Esophagus muscularis mucosa (tissue), 4 donors: ENCODE data around the gene MIEF2. TPM values are rescaled to one million over a fixed set of nuclear protein-coding genes. Genes with fewer than 3 reads are reported as not detected.
"Not testable (repeated sequence)": the region's sequence is repeated elsewhere in the genome, so short reads cannot be mapped to it uniquely, and the experiment has no call there.

Experiments used
- DNase-seq: peaks from one replicate; pipeline ENCODE4 v3.0.0-alpha.2; 2017; ENCODE audit errors: extremely low spot score
- H3K27ac ChIP-seq, 4 donors: fragments of 200-600 bp; sonication (generic); replicated peaks in 1 of 4; 1 replicate in 3 of 4; 2 replicates in 1 of 4; pipeline ENCODE4 v1.5.1; 2016 to 2019; ENCODE audit warnings: mild to moderate bottlenecking in 1 of 4
- H3K27me3 ChIP-seq, 4 donors: fragments of 200-600 bp; sonication (generic); one replicate each; pipeline versions ENCODE4 v1.5.1 to v1.6.0; 2016 to 2019
- H3K36me3 ChIP-seq, 4 donors: fragments of 200-600 bp; sonication (generic); one replicate each; pipeline ENCODE4 v1.5.1; 2016 to 2019
- H3K4me1 ChIP-seq, 4 donors: fragments of 200-600 bp; sonication (generic); one replicate each; pipeline ENCODE4 v1.5.1; 2016 to 2019
- H3K4me3 ChIP-seq, 4 donors: fragments of 200-600 bp; sonication (generic); 1 replicate in 2 of 4; 2 replicates in 2 of 4; pipeline ENCODE4 v1.5.1; 2016 to 2019; ENCODE audit warnings: mild to moderate bottlenecking in 4 of 4, moderate library complexity in 1 of 4
- H3K9me3 ChIP-seq, 4 donors: fragments of 200-600 bp; sonication (generic); 1 replicate in 3 of 4; 2 replicates in 1 of 4; pipeline ENCODE4 v1.5.1; 2016 to 2019
- CTCF ChIP-seq, 3 experiments: fragments of 200-600 bp in 2 of 3; fragments of 450-650 bp in 1 of 3; sonication (generic) in 2 of 3; IDR thresholded peaks; one replicate each; pipeline ENCODE4 v1.5.1; 2017 to 2019; ENCODE audit warnings: antibody characterized with exemption in 3 of 3, mild to moderate bottlenecking in 2 of 3, moderate library complexity in 1 of 3
- EP300 ChIP-seq: sonication (generic); formaldehyde crosslinking; IDR thresholded peaks from one replicate; pipeline ENCODE4 v1.6.1; 2017; ENCODE audit warnings: antibody characterized with exemption
- POLR2A ChIP-seq: fragments of 450-650 bp; IDR thresholded peaks from one replicate; pipeline ENCODE4 v1.6.1; 2017; ENCODE audit warnings: antibody characterized with exemption, moderate library complexity, mild to moderate bottlenecking, low read depth
- POLR2AphosphoS5 ChIP-seq, 2 donors: sonication (generic); formaldehyde crosslinking; IDR thresholded peaks; one replicate each; pipeline ENCODE4 v1.6.1; 2017; ENCODE audit warnings: antibody characterized with exemption in 2 of 2
- WGBS: methylation state at CpG from one replicate; pipeline ENCODE4 v1.1.5; 2018; 5-methylcytosine and 5-hydroxymethylcytosine counted together
- intact Hi-C: fragments of 100-400 bp; cut with DNase I; formaldehyde crosslinking; loops from one replicate; pipeline ENCODE4 v1.15.1; 2023
- total RNA-seq, 4 donors: library from RNA; depleted of rRNA; stranded (reverse); fragments of >200 nt; gene quantifications; one replicate each; pipeline versions ENCODE4 v1.1.0 to v1.2.1, GENCODE V29; 2016

The MIEF2 gene
- 10 to 100 TPM; 10.8 to 27.2 (median 17.9) TPM for total RNA-seq

- peak; percentile 98 for DNase-seq
- Histone ChIP-seq H3K9me3 (no peaks in the 10 kb centered on the region), H3K4me1 (peaks cover 51 to 63% (median 56%) of the 10 kb centered on the region in 4 donors), H3K27ac (peak within 1 kb of the TSS; percentile 97 to 99 (median 98)), H3K36me3 (peaks cover 30 to 43% (median 42%) of the 10 kb centered on the region in 4 donors), H3K4me3 (peak within 1 kb of the TSS; percentile 77 to 98 (median 94)), H3K27me3 (no peaks in the 10 kb centered on the region)
- under 1% methylated on average over 40 of the region's 72 CpGs for WGBS
- TF ChIP-seq POLR2AphosphoS5 (IDR thresholded peaks at IDR 0.05) (peak; percentile 82 to 86), POLR2A (peak; percentile 32), CTCF (IDR thresholded peaks at IDR 0.05) (no peak)
- intact Hi-C loops = no loop called here
These were observed at the start of gene MIEF2 for GRCh38 chr17:18260332-18261145. TSS of gene MIEF2 (plus strand) at chr17:18260662. CDS start at chr17:18262721, 2,059 bp downstream.

GRCh38 chr17:18213666-18214270 is 46.7 kb upstream of the MIEF2 start:
- Histone ChIP-seq H3K27ac (no peak overlapping the region), H3K36me3 (peaks cover 21 to 35% (median 24%) of the 10 kb centered on the region in 4 donors), H3K4me1 (peaks cover 0 to 12% (median under 1%) of the 10 kb centered on the region in 4 donors), H3K4me3 (no peak overlapping the region), H3K9me3 (no peaks in the 10 kb centered on the region), H3K27me3 (no peaks in the 10 kb centered on the region)
- WGBS = 70% methylated on average over 7 of the region's 7 CpGs
- TF ChIP-seq EP300 (no peak), CTCF (IDR thresholded peaks at IDR 0.05) (no peak), POLR2A (no peak), POLR2AphosphoS5 (IDR thresholded peaks at IDR 0.05) (no peak)
- no peak for DNase-seq
- intact Hi-C loops = no loop called here

GRCh38 chr17:18216906-18217305 is 43.6 kb upstream of the MIEF2 start:
- H3K4me1 ChIP-seq = peaks cover 0 to 19% (median 6%) of the 10 kb centered on the region in 4 donors
- intact Hi-C loops, H3K4me3 ChIP-seq, DNase-seq, H3K9me3 ChIP-seq, H3K36me3 ChIP-seq, H3K27me3 ChIP-seq, H3K27ac ChIP-seq: not testable (repeated sequence)
- WGBS = 80% methylated on average over 11 of the region's 11 CpGs

GRCh38 chr17:18217412-18218015 is 42.9 kb upstream of the MIEF2 start:
- WGBS = 14% methylated on average over 6 of the region's 6 CpGs
- Histone ChIP-seq H3K27me3 (no peaks in the 10 kb centered on the region), H3K4me3 (no peak overlapping the region), H3K9me3 (no peaks in the 10 kb centered on the region), H3K27ac (no peak overlapping the region), H3K36me3 (no peaks in the 10 kb centered on the region), H3K4me1 (peaks cover 0 to 19% (median 6%) of the 10 kb centered on the region in 4 donors)
- TF ChIP-seq CTCF (IDR thresholded peaks at IDR 0.05) = peak; percentile 86 to 92 (median 88)
- TF ChIP-seq POLR2A = no peak
- no peak for TF ChIP-seq EP300
- peak in 1 of 2 donors; percentile 29 for TF ChIP-seq POLR2AphosphoS5 (IDR thresholded peaks at IDR 0.05)
- no peak for DNase-seq
- intact Hi-C loops = no loop called here
